GM23248 (cell line): ENCODE data around the gene COL11A2. TPM values are rescaled to one million over a fixed set of nuclear protein-coding genes. Genes with fewer than 3 reads are reported as not detected.

Source experiments
- DNase-seq: peaks from one replicate; pipeline ENCODE4 v3.0.0-alpha.2; 2015
- H2AFZ ChIP-seq: fragments of 200-600 bp; sonication (generic); 2 replicates; pipeline ENCODE4 v1.6.1; 2016; ENCODE audit warnings: antibody characterized with exemption
- H3F3A ChIP-seq: fragments of 200-600 bp; sonication (generic); 2 replicates; pipeline ENCODE4 v1.6.1; 2016; ENCODE audit warnings: mild to moderate bottlenecking, antibody characterized with exemption, mixed run types; ENCODE audit not compliant: insufficient read depth
- H3K27ac ChIP-seq: fragments of 200-600 bp; sonication (generic); 2 replicates; pipeline ENCODE4 v1.5.1; 2016; ENCODE audit warnings: mild to moderate bottlenecking
- H3K27me3 ChIP-seq: fragments of 200-600 bp; sonication (generic); replicated peaks from 2 replicates; pipeline ENCODE4 v1.6.1; 2016; ENCODE audit warnings: mild to moderate bottlenecking; ENCODE audit not compliant: insufficient read depth
- H3K36me3 ChIP-seq: fragments of 200-600 bp; sonication (generic); 2 replicates; pipeline ENCODE4 v1.6.1; 2016; ENCODE audit warnings: low read depth, mild to moderate bottlenecking
- H3K4me1 ChIP-seq: fragments of 200-600 bp; sonication (generic); 2 replicates; pipeline ENCODE4 v1.6.1; 2016; ENCODE audit warnings: mild to moderate bottlenecking; ENCODE audit not compliant: insufficient read depth
- H3K4me2 ChIP-seq: fragments of 200-600 bp; sonication (generic); one replicate; pipeline ENCODE4 v1.6.1; 2016; ENCODE audit warnings: mild to moderate bottlenecking; ENCODE audit not compliant: unreplicated experiment
- H3K4me3 ChIP-seq: fragments of 200-600 bp; sonication (generic); 2 replicates; pipeline ENCODE4 v1.5.1; 2016; ENCODE audit warnings: mild to moderate bottlenecking
- H3K79me2 ChIP-seq: fragments of 200-600 bp; sonication (generic); 2 replicates; pipeline ENCODE4 v1.6.1; 2016; ENCODE audit warnings: mild to moderate bottlenecking; ENCODE audit not compliant: insufficient read depth
- H3K9ac ChIP-seq: fragments of 200-600 bp; sonication (generic); 2 replicates; pipeline ENCODE4 v1.6.1; 2016; ENCODE audit warnings: mild to moderate bottlenecking
- H3K9me2 ChIP-seq: fragments of 200-600 bp; sonication (generic); 2 replicates; pipeline ENCODE4 v1.6.1; 2016; ENCODE audit warnings: mixed run types, mild to moderate bottlenecking, moderate library complexity; ENCODE audit not compliant: insufficient read depth
- H3K9me3 ChIP-seq: fragments of 200-600 bp; sonication (generic); one replicate; pipeline ENCODE4 v1.6.1; 2017; ENCODE audit warnings: low read depth
- H4K20me1 ChIP-seq: fragments of 200-600 bp; sonication (generic); 2 replicates; pipeline ENCODE4 v1.6.0; 2016; ENCODE audit not compliant: insufficient read depth
- EZH2 ChIP-seq: fragments of 200-600 bp; sonication (generic); IDR thresholded peaks from 2 replicates; pipeline ENCODE4 v1.6.1; 2018; ENCODE audit warnings: antibody characterized with exemption, mild to moderate bottlenecking; ENCODE audit not compliant: insufficient read depth, poor library complexity, severe bottlenecking
- EZH2phosphoT487 ChIP-seq: fragments of 200-600 bp; sonication (generic); IDR thresholded peaks from 2 replicates; pipeline ENCODE4 v1.6.1; 2018; ENCODE audit warnings: antibody characterized with exemption, moderate library complexity, mild to moderate bottlenecking, low read depth; ENCODE audit not compliant: insufficient read depth
- WGBS, 2 experiments: methylation state at CpG; one replicate each; pipeline ENCODE4 v1.1.6; 2015 to 2017; ENCODE audit warnings: low lambda C conversion rate in 2 of 2, low coverage in 1 of 2; ENCODE audit errors: missing lambda C conversion rate in 2 of 2; 5-methylcytosine and 5-hydroxymethylcytosine counted together
- in situ Hi-C: fragments of 300-500 bp; cut with MboI; formaldehyde crosslinking; loops from 2 replicates; pipeline ENCODE4 v1.15.0; 2020
- polyA plus RNA-seq: library from polyadenylated mRNA; unstranded; fragments of >200 nt; fragmentation: Nextera tagmentation; extraction: Ambion mirVana; gene quantifications from 2 replicates; pipeline ENCODE4 v1.2.1, GENCODE V29; 2016
- total RNA-seq: library from RNA; depleted of rRNA; stranded (reverse); fragments of >200 nt; shearing (Covaris generic); gene quantifications from 2 replicates; pipeline ENCODE4 v1.2.3, GENCODE V29; 2014

The COL11A2 gene
- total and polyA plus RNA-seq, 2 experiments from 2014 or later = 0.31 to 0.32 TPM

DNA sequence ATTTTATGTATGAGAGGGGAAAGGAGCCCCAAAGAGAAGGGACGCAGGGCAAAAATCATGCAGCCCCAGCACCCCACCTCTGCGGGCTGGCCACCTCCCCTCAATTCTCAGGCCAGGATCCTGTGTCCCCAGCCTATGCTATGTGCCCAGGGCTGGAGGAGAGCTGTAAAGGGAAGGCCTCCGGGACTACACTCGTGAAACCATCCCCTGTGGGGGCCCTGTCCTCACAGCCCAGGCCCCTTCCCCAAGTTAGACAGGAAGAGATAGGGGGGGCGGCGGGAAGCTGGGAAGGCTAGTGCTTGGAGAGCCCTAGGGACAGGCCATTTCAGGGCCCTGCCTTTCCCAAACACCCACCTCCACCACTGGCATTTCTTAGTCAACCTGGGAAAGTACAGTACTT lies 1.4 kb upstream of the COL11A2 start:
- Histone ChIP-seq H4K20me1 (no peaks in the 10 kb centered on the region; the same call in 1 of the 2 replicates), H3K79me2 (peaks cover 20% of the 10 kb centered on the region), H3K9me3 (no peaks in the 10 kb centered on the region), H3K36me3 (peaks cover 16% of the 10 kb centered on the region), H3K4me2 (peak overlapping the region; percentile 89), H3K27me3 (peaks cover 15% of the 10 kb centered on the region), H3K27ac (no peak overlapping the region), H3K4me3 (no peak overlapping the region), H3K9me2 (no peaks in the 10 kb centered on the region), H3K9ac (no peak overlapping the region), H3F3A (peaks cover 19% of the 10 kb centered on the region; the same call in 1 of the 2 replicates), H3K4me1 (no peaks in the 10 kb centered on the region), H2AFZ (no peak overlapping the region)
- WGBS, 2 experiments = 77 to 83% methylated on average over 6 of the region's 6 CpGs
- DNase-seq = no peak
- in situ Hi-C loops = no loop called here
- no peak for TF ChIP-seq EZH2
- no peak for TF ChIP-seq EZH2phosphoT487

DNA sequence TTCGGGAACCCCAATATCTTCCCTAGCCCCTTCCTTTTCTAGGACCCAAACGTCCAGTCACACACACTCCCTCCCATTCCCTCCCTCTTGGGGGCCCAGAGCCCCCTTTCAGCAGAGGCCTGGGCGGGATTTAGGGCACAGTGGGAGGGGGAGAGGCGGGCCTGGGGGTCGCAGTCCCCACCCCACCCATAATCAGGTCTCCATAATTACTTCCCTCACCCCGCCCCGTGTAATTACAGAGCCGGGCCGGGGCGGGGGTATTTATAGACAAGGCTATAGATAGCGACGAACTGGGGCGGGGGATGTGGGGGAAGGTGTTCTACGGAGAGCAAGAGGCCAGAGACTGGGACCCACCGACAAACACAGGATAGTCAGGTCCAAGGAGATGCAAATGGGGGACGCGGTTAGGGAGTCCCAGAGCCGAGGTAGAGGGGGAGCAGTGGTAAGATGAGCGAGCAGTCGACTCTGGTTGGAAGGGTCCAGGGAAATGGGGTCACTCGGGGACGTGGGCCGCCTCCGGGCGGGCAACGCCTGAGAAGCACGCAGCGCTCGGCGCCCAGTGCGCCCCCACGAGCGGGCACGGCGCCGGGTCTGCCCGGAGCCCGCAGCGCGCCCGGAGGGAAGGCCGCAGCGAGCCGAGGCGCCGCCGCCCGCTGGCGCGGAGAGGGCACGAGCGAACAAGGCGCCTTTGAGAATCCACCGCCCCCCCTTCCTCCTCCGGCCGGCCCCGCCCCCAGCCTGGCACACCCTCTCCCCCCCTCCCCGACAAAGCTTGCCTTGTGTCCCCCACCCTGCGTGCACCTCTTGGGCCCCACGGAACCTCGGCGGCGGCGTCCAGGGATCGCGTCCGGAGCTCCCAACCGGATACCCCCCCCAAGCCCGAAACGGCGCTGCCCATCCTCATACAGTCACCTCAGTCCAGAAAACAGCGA lies 670 bp upstream of the COL11A2 start:
- peak overlapping the region; percentile 66 for H3K4me3 ChIP-seq
- H3F3A ChIP-seq = 0 out of 2 replicates have a peak, but pooled peaks cover 14% of the 10 kb centered on the region
- peak overlapping the region; percentile 59 for H2AFZ ChIP-seq
- H3K27me3 ChIP-seq = peaks cover 15% of the 10 kb centered on the region
- H3K9ac ChIP-seq = peak overlapping the region; percentile 57
- DNase-seq = peak; percentile 64
- 4 to 9% methylated on average over 39 to 44 of the region's 72 CpGs for WGBS, 2 experiments
- H3K9me2 ChIP-seq = no peaks in the 10 kb centered on the region
- peaks cover 14% of the 10 kb centered on the region for H3K79me2 ChIP-seq
- H3K4me2 ChIP-seq = peak overlapping the region; percentile 89
- H3K27ac ChIP-seq = no peak overlapping the region
- no peaks in the 10 kb centered on the region for H3K9me3 ChIP-seq
- H3K4me1 ChIP-seq = no peaks in the 10 kb centered on the region
- peaks cover 16% of the 10 kb centered on the region for H3K36me3 ChIP-seq
- TF ChIP-seq EZH2 (peak; percentile 68), EZH2phosphoT487 (0 out of 2 replicates have a peak, but pooled peaks have one; percentile 65)
- in situ Hi-C loops = no loop called here
- H4K20me1 ChIP-seq = no peaks in the 10 kb centered on the region; the same call in 1 of the 2 replicates

DNA sequence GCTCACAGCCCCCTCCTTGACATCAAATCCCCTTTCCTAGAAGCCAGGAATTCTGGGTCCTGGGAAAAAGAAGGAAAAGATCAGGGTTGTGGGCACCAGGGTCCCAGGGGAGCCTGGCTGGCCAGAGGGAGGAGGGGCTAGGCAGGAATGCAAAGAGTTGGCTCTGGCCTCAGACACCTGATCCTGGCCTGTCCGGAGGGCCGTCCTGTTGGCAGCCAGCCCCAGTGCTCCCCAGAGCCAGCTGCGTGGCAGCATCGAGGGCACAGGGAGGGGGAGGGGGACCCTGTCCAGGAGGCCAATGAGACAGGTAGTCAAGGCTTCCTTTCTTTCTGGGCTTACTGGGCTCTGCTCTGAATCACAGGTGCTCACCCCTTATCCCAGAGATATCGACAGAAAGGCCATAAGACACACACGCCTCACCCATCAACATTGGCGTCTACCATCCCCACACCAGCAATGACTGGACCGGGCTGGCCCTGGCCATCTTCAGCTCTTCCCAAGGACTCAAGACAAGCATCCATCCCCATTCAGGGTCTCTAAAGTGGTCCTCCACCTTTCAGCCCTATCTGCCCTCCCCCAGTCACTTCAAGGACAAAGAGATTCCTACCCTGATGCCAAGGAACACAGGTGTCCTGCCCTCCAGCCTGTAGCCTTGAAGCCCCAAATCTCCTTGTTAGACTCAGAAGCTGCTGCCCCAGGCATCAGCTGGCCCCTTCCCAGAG lies 723 bp downstream of the COL11A2 start:
- H3K4me1 ChIP-seq = no peaks in the 10 kb centered on the region
- in situ Hi-C loops = no loop called here
- no peaks in the 10 kb centered on the region for H3K9me2 ChIP-seq
- peaks cover 11% of the 10 kb centered on the region; the same call in 1 of the 2 replicates for H3K36me3 ChIP-seq
- WGBS, 2 experiments = 64 to 69% methylated on average over 8 of the region's 8 CpGs
- H3K27me3 ChIP-seq = peaks cover 15% of the 10 kb centered on the region
- H2AFZ ChIP-seq = no peak overlapping the region
- no peaks in the 10 kb centered on the region for H4K20me1 ChIP-seq
- no peak overlapping the region for H3K9ac ChIP-seq
- no peak for DNase-seq
- peaks cover 1% of the 10 kb centered on the region; the same call in 1 of the 2 replicates for H3K79me2 ChIP-seq
- H3K9me3 ChIP-seq = no peaks in the 10 kb centered on the region
- H3F3A ChIP-seq = 0 out of 2 replicates have a peak, but pooled peaks cover 8% of the 10 kb centered on the region
- H3K4me3 ChIP-seq = no peak overlapping the region
- H3K27ac ChIP-seq = no peak overlapping the region
- H3K4me2 ChIP-seq = no peak overlapping the region
- TF ChIP-seq EZH2 (no peak), EZH2phosphoT487 (no peak)

DNA sequence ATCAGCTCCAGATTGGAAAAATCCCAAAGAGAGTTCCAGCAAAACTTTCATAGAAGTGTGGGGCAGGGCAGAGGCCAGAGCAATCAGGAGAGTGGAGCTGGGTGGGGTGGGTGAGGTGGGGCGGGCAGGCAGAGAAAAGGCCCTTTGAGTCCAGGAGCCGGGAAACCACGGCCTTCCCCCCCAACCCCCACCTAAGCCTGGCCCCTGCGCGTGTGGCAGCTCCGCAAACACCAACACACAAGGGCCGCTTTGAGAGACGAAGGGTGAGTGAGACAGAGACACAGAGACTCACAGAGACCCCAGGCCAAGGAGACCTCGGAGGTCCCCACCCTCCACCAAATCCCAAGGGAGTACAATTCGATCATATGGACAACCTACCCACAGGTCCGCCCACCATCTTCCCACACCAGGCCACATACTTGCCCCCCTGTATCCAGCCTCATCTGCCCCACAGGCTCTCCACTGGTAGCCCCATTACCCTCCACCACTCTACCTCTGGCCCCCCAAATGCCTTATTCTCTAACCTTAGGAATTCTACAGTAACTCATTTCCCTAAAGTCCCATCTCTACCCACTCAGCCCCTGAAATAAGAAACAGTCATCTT lies 1.7 kb downstream of the COL11A2 start:
- Histone ChIP-seq H3K4me3 (no peak overlapping the region), H3K27me3 (peaks cover 15% of the 10 kb centered on the region), H3K9me2 (no peaks in the 10 kb centered on the region), H3K79me2 (no peaks in the 10 kb centered on the region), H3K4me2 (no peak overlapping the region), H3K4me1 (no peaks in the 10 kb centered on the region), H3K9me3 (no peaks in the 10 kb centered on the region), H3K9ac (no peak overlapping the region), H3K36me3 (peaks cover 8% of the 10 kb centered on the region; the same call in 1 of the 2 replicates), H3K27ac (no peak overlapping the region), H4K20me1 (no peaks in the 10 kb centered on the region), H2AFZ (no peak overlapping the region), H3F3A (0 out of 2 replicates have a peak, but pooled peaks cover 8% of the 10 kb centered on the region)
- TF ChIP-seq EZH2phosphoT487 = no peak
- no peak for TF ChIP-seq EZH2
- DNase-seq = no peak
- WGBS, 2 experiments = 82 to 85% methylated on average over 5 to 11 of the region's 11 CpGs
- in situ Hi-C loops = no loop called here
